GM12872 (cell line): Measurements from ENCODE around the gene AAK1.

Experiments
- TF ChIP-seq, protein P1 (sequence below): IDR thresholded peaks from 3 replicates; pipeline ENCODE4 v1.5.1; 2011; ENCODE audit warnings: low read depth, mild to moderate bottlenecking, low read length, moderate library complexity; ENCODE audit not compliant: insufficient read depth

Gene AAK1

GRCh38 chr2:69564604-69565003 lies 78.9 kb downstream of the AAK1 start:
- TF ChIP-seq, protein P1, sequence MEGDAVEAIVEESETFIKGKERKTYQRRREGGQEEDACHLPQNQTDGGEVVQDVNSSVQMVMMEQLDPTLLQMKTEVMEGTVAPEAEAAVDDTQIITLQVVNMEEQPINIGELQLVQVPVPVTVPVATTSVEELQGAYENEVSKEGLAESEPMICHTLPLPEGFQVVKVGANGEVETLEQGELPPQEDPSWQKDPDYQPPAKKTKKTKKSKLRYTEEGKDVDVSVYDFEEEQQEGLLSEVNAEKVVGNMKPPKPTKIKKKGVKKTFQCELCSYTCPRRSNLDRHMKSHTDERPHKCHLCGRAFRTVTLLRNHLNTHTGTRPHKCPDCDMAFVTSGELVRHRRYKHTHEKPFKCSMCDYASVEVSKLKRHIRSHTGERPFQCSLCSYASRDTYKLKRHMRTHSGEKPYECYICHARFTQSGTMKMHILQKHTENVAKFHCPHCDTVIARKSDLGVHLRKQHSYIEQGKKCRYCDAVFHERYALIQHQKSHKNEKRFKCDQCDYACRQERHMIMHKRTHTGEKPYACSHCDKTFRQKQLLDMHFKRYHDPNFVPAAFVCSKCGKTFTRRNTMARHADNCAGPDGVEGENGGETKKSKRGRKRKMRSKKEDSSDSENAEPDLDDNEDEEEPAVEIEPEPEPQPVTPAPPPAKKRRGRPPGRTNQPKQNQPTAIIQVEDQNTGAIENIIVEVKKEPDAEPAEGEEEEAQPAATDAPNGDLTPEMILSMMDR = no peak

GRCh38 chr2:69563021-69563420 lies 80.5 kb downstream of the AAK1 start:
- TF ChIP-seq, protein P1 = no peak

GRCh38 chr2:69561101-69561500 lies 82.4 kb downstream of the AAK1 start:
- TF ChIP-seq, protein P1 = no peak

DNA sequence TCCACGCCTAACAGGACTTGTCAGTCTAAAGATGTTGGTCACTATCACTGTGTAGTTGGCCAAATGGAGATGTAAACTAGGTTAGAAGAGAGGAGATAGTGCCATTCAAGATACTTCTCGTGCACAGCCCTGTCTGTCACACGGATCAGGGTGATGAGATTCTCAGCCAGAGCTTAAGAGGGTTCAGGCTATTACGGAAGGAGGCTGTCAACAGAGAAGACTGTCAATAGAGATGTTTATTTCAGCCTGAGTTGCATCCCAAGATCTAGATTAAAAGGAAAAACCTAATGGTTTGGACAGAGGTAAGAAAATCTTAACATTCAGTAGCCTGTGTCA lies 83.4 kb downstream of the AAK1 start:
- TF ChIP-seq, protein P1 = no peak

- TF ChIP-seq, protein P1 = peak; percentile 84
These were observed 83.9 kb downstream of the AAK1 start for GRCh38 chr2:69559442-69560146.

GRCh38 chr2:69556008-69556407 lies 87.5 kb downstream of the AAK1 start:
- TF ChIP-seq, protein P1 = no peak

DNA sequence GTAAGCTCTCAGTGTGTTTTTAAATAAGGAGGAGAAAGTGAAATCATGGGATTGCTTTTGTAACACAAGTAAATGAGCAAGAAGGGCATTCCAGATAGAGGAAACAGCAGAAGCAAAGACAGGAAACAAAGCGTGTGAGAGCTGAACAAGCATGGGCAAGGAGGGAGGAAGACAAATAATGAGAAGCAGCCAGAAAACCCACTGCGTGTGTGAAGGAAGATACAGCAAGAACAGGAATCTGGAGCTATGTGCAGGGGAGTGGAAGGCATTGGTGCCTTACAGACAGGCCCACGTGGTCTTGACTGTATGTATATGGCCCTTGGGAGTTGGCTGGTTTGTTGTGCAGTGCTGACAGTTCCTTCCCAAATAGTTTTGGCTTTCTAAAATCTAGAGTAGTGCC lies 88.6 kb downstream of the AAK1 start:
- TF ChIP-seq, protein P1 = no peak
